ENCODE results near the gene ABCA4.

DNA sequence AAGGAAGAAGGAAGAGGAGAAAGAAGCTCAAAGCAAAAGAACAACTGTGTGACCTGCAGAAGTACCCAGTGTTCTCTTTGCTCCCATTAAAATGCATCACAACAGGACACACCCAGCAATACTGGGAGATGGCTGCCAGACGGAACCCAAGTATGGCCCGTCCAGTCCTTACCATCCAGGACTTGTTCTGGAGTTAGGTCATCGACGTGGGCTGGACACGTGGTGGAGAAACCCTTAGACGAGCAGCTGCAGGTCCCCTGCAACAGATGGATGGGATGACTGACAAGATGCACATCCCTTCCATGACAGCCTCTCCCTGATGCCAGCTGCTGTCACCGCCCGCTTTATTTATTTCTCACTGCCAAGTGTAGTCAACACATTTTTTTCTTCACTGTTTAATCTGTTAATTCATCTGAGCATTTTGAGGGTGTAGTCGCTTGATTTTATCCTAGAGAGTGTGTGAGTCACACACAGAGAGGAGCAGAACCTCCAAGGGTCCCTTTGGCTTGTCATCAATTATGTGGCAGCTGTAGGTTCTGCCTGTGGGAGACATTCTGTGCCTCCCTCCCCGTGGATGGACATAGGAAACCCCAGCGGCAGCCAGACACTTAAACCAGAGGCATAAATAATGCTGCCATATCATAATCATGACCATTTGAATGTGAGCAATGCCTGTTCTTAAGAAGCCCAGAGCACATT lies 80.9 kb downstream of the ABCA4 start:
- TF ChIP-seq, protein P1, sequence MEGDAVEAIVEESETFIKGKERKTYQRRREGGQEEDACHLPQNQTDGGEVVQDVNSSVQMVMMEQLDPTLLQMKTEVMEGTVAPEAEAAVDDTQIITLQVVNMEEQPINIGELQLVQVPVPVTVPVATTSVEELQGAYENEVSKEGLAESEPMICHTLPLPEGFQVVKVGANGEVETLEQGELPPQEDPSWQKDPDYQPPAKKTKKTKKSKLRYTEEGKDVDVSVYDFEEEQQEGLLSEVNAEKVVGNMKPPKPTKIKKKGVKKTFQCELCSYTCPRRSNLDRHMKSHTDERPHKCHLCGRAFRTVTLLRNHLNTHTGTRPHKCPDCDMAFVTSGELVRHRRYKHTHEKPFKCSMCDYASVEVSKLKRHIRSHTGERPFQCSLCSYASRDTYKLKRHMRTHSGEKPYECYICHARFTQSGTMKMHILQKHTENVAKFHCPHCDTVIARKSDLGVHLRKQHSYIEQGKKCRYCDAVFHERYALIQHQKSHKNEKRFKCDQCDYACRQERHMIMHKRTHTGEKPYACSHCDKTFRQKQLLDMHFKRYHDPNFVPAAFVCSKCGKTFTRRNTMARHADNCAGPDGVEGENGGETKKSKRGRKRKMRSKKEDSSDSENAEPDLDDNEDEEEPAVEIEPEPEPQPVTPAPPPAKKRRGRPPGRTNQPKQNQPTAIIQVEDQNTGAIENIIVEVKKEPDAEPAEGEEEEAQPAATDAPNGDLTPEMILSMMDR (IDR thresholded peaks at IDR 0.05; ENCODE audit: extremely low read depth in 1 of 2, insufficient read depth in 1 of 2, low read depth in 1 of 2, low read length in 2 of 2): no peak
- TF ChIP-seq JUN (IDR thresholded peaks at IDR 0.05; ENCODE audit: borderline replicate concordance, insufficient read depth, insufficient read length, low read depth) (no peak), EZH2 (IDR thresholded peaks at IDR 0.05; ENCODE audit: borderline replicate concordance, low read depth, low read length, severe bottlenecking) (no peak), FOS (IDR thresholded peaks at IDR 0.05; ENCODE audit: borderline replicate concordance, insufficient read depth, low read length) (no peak), POLR2A (IDR thresholded peaks at IDR 0.05; ENCODE audit: low read depth, low read length) (no peak), POLR2AphosphoS5 (IDR thresholded peaks at IDR 0.05; ENCODE audit: insufficient read depth, low read depth, low read length) (no peak)

All from endothelial cell of umbilical vein (primary cell).